ENCODE results near the gene IFNAR1.

The IFNAR1 gene

GRCh38 chr21:33402001-33402979 is 77.5 kb downstream of the IFNAR1 start:
- DNase-seq (ENCODE audit: low spot score): peak; percentile 71

- peak; percentile 70 for DNase-seq (ENCODE audit: low spot score)
These were observed 78.5 kb downstream of the IFNAR1 start, which contains the start of gene IFNGR2 for GRCh38 chr21:33403128-33403785. TSS of gene IFNGR2 (plus strand) at chr21:33403413. CDS start at chr21:33403544, 131 bp downstream.

DNA sequence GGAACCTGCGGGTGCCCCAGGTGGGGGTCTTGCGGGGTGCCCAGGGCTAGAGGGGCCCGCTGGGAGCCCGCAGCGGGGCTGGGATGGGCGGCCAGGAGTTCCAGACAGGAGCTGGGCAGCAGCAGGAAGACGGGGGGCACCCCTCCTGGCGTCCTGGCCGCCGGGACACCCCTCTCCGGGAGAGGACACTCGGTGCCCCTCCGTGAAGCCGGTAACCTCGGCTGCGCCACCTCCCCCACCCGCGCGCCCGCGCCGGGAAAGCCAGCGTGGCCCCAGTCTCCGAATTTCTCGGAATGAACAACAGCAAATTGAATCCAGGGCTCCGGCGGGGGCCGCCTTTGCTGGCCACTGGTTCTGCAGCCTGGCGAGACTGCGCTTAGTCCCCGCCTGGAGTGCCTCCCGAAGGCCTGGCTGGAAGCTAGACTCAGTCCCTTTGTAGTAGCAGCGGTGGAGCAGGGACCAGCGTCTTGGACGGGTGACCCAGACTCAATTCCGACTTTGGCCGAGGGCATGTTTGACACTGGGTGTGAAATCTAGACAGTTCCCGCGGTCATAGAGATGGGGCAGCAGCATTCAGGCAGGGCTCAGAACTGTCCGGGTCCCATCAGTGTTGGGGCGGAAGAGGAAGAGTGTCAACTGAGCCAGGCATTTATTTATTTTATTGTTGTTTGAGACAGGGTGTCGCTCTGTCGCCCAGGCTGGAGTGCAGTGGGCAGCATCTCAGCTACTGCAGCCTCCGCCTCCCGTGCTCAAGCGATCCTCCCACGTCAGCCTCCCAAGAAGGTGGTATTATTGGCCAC is 79.2 kb downstream of the IFNAR1 start:
- peak; percentile 71 for DNase-seq (ENCODE audit: low spot score)

GRCh38 chr21:33406493-33406892 is 81.7 kb downstream of the IFNAR1 start:
- DNase-seq (ENCODE audit: low spot score): no peak
